ENCODE measurements around the gene KCNJ5.

The KCNJ5 gene

GRCh38 chr11:128947773-128948172 lies 56.6 kb downstream of the KCNJ5 start:
- Mint-ChIP-seq H3K4me1 (no peaks in the 10 kb centered on the region), H3K4me3 (no peak overlapping the region), H3K36me3 (ENCODE audit: insufficient read depth) (no peaks in the 10 kb centered on the region), H3K27ac (ENCODE audit: low read depth) (no peak overlapping the region), H3K9me3 (no peaks in the 10 kb centered on the region), H3K27me3 (peaks cover 63% of the 10 kb centered on the region)
- DNase-seq (ENCODE audit: low spot score in 2 of 2) (no peak), ATAC-seq (replicated peaks; ENCODE audit: extremely low read depth, poor library complexity, severe bottlenecking) (no peak)

GRCh38 chr11:128948583-128948982 lies 57.4 kb downstream of the KCNJ5 start:
- no peak for DNase-seq (ENCODE audit: low spot score in 2 of 2)
- Mint-ChIP-seq H3K4me3 (no peak overlapping the region), H3K9me3 (no peaks in the 10 kb centered on the region), H3K36me3 (ENCODE audit: insufficient read depth) (no peaks in the 10 kb centered on the region), H3K4me1 (no peaks in the 10 kb centered on the region), H3K27ac (ENCODE audit: low read depth) (no peak overlapping the region), H3K27me3 (peaks cover 65% of the 10 kb centered on the region)
- ATAC-seq (replicated peaks; ENCODE audit: extremely low read depth, poor library complexity, severe bottlenecking): no peak

GRCh38 chr11:128949791-128950454 lies 58.8 kb downstream of the KCNJ5 start:
- no peaks in the 10 kb centered on the region for H3K36me3 Mint-ChIP-seq (ENCODE audit: insufficient read depth)
- no peak for ATAC-seq (replicated peaks; ENCODE audit: extremely low read depth, poor library complexity, severe bottlenecking)
- H3K9me3 Mint-ChIP-seq: no peaks in the 10 kb centered on the region
- H3K27me3 Mint-ChIP-seq: peaks cover 52% of the 10 kb centered on the region
- no peak overlapping the region for H3K27ac Mint-ChIP-seq (ENCODE audit: low read depth)
- H3K4me3 Mint-ChIP-seq: no peak overlapping the region
- DNase-seq (ENCODE audit: low spot score in 2 of 2): no peak
- H3K4me1 Mint-ChIP-seq: no peaks in the 10 kb centered on the region

- Mint-ChIP-seq H3K9me3 (no peaks in the 10 kb centered on the region), H3K4me3 (no peak overlapping the region), H3K27ac (ENCODE audit: low read depth) (no peak overlapping the region), H3K4me1 (no peaks in the 10 kb centered on the region), H3K27me3 (peaks cover 37% of the 10 kb centered on the region), H3K36me3 (ENCODE audit: insufficient read depth) (no peaks in the 10 kb centered on the region)
- no peak for DNase-seq (ENCODE audit: low spot score in 2 of 2)
- ATAC-seq (replicated peaks; ENCODE audit: extremely low read depth, poor library complexity, severe bottlenecking): no peak
Measured at GRCh38 chr11:128953151-128953550, 62.0 kb downstream of the KCNJ5 start.

- Mint-ChIP-seq H3K27me3 (peaks cover 25% of the 10 kb centered on the region), H3K9me3 (no peaks in the 10 kb centered on the region), H3K4me3 (no peak overlapping the region), H3K36me3 (ENCODE audit: insufficient read depth) (no peaks in the 10 kb centered on the region), H3K27ac (ENCODE audit: low read depth) (no peak overlapping the region), H3K4me1 (no peaks in the 10 kb centered on the region)
- ATAC-seq (replicated peaks; ENCODE audit: extremely low read depth, poor library complexity, severe bottlenecking): no peak
- no peak for DNase-seq (ENCODE audit: low spot score in 2 of 2)
Measured at GRCh38 chr11:128955636-128956035, 64.5 kb downstream of the KCNJ5 start.

GRCh38 chr11:128956401-128957201 lies 65.4 kb downstream of the KCNJ5 start:
- Mint-ChIP-seq H3K36me3 (ENCODE audit: insufficient read depth) (no peaks in the 10 kb centered on the region), H3K4me1 (no peaks in the 10 kb centered on the region), H3K27me3 (peaks cover 25% of the 10 kb centered on the region), H3K9me3 (no peaks in the 10 kb centered on the region), H3K27ac (ENCODE audit: low read depth) (no peak overlapping the region), H3K4me3 (no peak overlapping the region)
- DNase-seq (ENCODE audit: low spot score in 2 of 2) (no peak), ATAC-seq (replicated peaks; ENCODE audit: extremely low read depth, poor library complexity, severe bottlenecking) (no peak)

- no peak for DNase-seq (ENCODE audit: low spot score in 2 of 2)
- no peak overlapping the region for H3K27ac Mint-ChIP-seq (ENCODE audit: low read depth)
- H3K36me3 Mint-ChIP-seq (ENCODE audit: insufficient read depth): no peaks in the 10 kb centered on the region
- no peak for ATAC-seq (replicated peaks; ENCODE audit: extremely low read depth, poor library complexity, severe bottlenecking)
- H3K27me3 Mint-ChIP-seq: peaks cover 25% of the 10 kb centered on the region
- no peaks in the 10 kb centered on the region for H3K4me1 Mint-ChIP-seq
- H3K4me3 Mint-ChIP-seq: no peak overlapping the region
- H3K9me3 Mint-ChIP-seq: no peaks in the 10 kb centered on the region
Measured at GRCh38 chr11:128957202-128957482, 66.0 kb downstream of the KCNJ5 start.

- Mint-ChIP-seq H3K9me3 (no peaks in the 10 kb centered on the region), H3K4me1 (peaks cover 19% of the 10 kb centered on the region), H3K4me3 (no peak overlapping the region), H3K27me3 (peaks cover 37% of the 10 kb centered on the region), H3K36me3 (ENCODE audit: insufficient read depth) (no peaks in the 10 kb centered on the region), H3K27ac (ENCODE audit: low read depth) (no peak overlapping the region)
- no peak for ATAC-seq (replicated peaks; ENCODE audit: extremely low read depth, poor library complexity, severe bottlenecking)
- no peak for DNase-seq (ENCODE audit: low spot score in 2 of 2)
Measured at GRCh38 chr11:128961645-128962044, 70.5 kb downstream of the KCNJ5 start.

GRCh38 chr11:128962896-128963295 lies 71.7 kb downstream of the KCNJ5 start:
- peaks cover 25% of the 10 kb centered on the region for H3K27me3 Mint-ChIP-seq
- peaks cover 19% of the 10 kb centered on the region for H3K4me1 Mint-ChIP-seq
- DNase-seq (ENCODE audit: low spot score in 2 of 2) (no peak), ATAC-seq (replicated peaks; ENCODE audit: extremely low read depth, poor library complexity, severe bottlenecking) (no peak)
- H3K9me3 Mint-ChIP-seq: no peaks in the 10 kb centered on the region
- H3K27ac Mint-ChIP-seq (ENCODE audit: low read depth): peak overlapping the region; percentile 26
- peak overlapping the region; percentile 12 for H3K4me3 Mint-ChIP-seq
- H3K36me3 Mint-ChIP-seq (ENCODE audit: insufficient read depth): no peaks in the 10 kb centered on the region

- peaks cover 24% of the 10 kb centered on the region for H3K27me3 Mint-ChIP-seq
- H3K4me1 Mint-ChIP-seq: peaks cover 19% of the 10 kb centered on the region
- no peak overlapping the region for H3K27ac Mint-ChIP-seq (ENCODE audit: low read depth)
- no peak overlapping the region for H3K4me3 Mint-ChIP-seq
- H3K9me3 Mint-ChIP-seq: no peaks in the 10 kb centered on the region
- DNase-seq (ENCODE audit: low spot score in 2 of 2) (no peak), ATAC-seq (replicated peaks; ENCODE audit: extremely low read depth, poor library complexity, severe bottlenecking) (peak; percentile 46)
- H3K36me3 Mint-ChIP-seq (ENCODE audit: insufficient read depth): no peaks in the 10 kb centered on the region
Measured at GRCh38 chr11:128963744-128964325, 72.7 kb downstream of the KCNJ5 start.

- H3K36me3 Mint-ChIP-seq (ENCODE audit: insufficient read depth): no peaks in the 10 kb centered on the region
- H3K4me1 Mint-ChIP-seq: peaks cover 19% of the 10 kb centered on the region
- H3K4me3 Mint-ChIP-seq: no peak overlapping the region
- H3K9me3 Mint-ChIP-seq: no peaks in the 10 kb centered on the region
- ATAC-seq (replicated peaks; ENCODE audit: extremely low read depth, poor library complexity, severe bottlenecking) (no peak), DNase-seq (ENCODE audit: low spot score in 2 of 2) (no peak)
- H3K27me3 Mint-ChIP-seq: peaks cover 27% of the 10 kb centered on the region
- no peak overlapping the region for H3K27ac Mint-ChIP-seq (ENCODE audit: low read depth)
Measured at GRCh38 chr11:128964463-128964930, 73.3 kb downstream of the KCNJ5 start.

GRCh38 chr11:128965485-128965884 lies 74.3 kb downstream of the KCNJ5 start:
- Mint-ChIP-seq H3K4me3 (no peak overlapping the region), H3K36me3 (ENCODE audit: insufficient read depth) (no peaks in the 10 kb centered on the region), H3K9me3 (no peaks in the 10 kb centered on the region), H3K4me1 (peaks cover 25% of the 10 kb centered on the region), H3K27ac (ENCODE audit: low read depth) (no peak overlapping the region), H3K27me3 (peaks cover 37% of the 10 kb centered on the region)
- DNase-seq (ENCODE audit: low spot score in 2 of 2) (no peak), ATAC-seq (replicated peaks; ENCODE audit: extremely low read depth, poor library complexity, severe bottlenecking) (peak; percentile 39)

GRCh38 chr11:128967578-128967977 lies 76.4 kb downstream of the KCNJ5 start:
- no peak overlapping the region for H3K4me3 Mint-ChIP-seq
- peaks cover 47% of the 10 kb centered on the region for H3K27me3 Mint-ChIP-seq
- H3K27ac Mint-ChIP-seq (ENCODE audit: low read depth): no peak overlapping the region
- no peak for DNase-seq (ENCODE audit: low spot score in 2 of 2)
- H3K36me3 Mint-ChIP-seq (ENCODE audit: insufficient read depth): peaks cover 3% of the 10 kb centered on the region
- H3K9me3 Mint-ChIP-seq: no peaks in the 10 kb centered on the region
- H3K4me1 Mint-ChIP-seq: peaks cover 28% of the 10 kb centered on the region
- no peak for ATAC-seq (replicated peaks; ENCODE audit: extremely low read depth, poor library complexity, severe bottlenecking)
